GM18909 (cell line): ENCODE data around the gene B9D2.

Experiments
- ATAC-seq: cut with Tn5 transposase; IDR thresholded peaks from one replicate; pipeline ENCODE4 v1.9.1; 2021; ENCODE audit warnings: mild to moderate bottlenecking; ENCODE audit not compliant: unreplicated experiment, poor library complexity

The B9D2 gene

GRCh38 chr19:41330946-41331678, 32.8 kb downstream of the B9D2 start:
- ATAC-seq, result no peak

- no peak for ATAC-seq
These were observed 33.5 kb downstream of the B9D2 start for GRCh38 chr19:41330481-41330880.

GRCh38 chr19:41328842-41329225, 35.1 kb downstream of the B9D2 start:
- ATAC-seq, result no peak

GRCh38 chr19:41328157-41328841, 35.6 kb downstream of the B9D2 start:
- peak; percentile 7 for ATAC-seq

DNA sequence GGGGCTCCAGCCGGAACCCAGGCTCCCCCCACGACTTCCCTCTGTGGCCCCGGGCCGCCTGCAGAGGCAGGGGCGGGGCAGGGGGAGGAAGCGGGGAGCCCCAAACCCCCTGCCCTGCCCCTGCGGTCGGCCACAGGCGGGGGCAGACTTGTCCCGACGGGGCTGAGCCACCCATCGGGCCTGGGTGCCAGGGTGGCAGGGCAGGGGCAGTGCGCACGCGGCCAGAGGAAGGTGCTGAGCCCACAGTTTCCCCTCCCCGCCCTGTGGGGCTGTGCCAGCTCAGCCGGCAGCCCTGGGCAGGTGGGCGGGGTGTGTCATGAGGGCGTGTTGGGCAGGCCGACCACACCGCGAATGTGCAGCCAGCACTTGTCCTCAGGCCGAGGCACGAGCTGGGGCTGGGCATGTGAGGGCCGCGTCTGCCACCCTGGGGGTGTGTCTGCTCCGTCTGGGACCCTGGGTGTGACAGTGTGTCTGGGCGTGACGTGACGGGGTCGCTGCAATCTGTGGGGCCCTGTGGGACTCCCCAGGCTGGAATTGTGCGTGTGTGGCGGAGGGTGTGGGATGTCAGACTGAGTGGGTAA, 36.3 kb downstream of the B9D2 start:
- peak; percentile 67 for ATAC-seq

- no peak for ATAC-seq
These were observed 36.8 kb downstream of the B9D2 start for GRCh38 chr19:41327076-41327575.

- ATAC-seq, result no peak
These were observed 37.8 kb downstream of the B9D2 start for GRCh38 chr19:41325947-41326706.

DNA sequence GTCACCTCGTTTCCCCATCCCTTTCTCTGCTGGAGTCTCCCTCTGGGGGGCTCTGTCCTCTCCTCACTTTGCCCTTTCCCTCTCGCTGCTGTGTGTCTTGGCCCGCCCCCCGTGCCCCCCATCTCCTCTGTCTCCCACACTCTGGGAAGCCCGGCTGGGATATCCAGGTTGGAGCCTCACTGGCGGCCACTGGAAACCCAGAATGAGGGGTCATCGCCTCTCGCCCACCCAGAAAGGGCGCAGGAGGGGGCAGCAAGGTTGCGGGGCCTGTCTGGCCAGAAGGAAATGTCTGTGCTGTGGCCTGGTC, 38.4 kb downstream of the B9D2 start:
- ATAC-seq, result no peak

DNA sequence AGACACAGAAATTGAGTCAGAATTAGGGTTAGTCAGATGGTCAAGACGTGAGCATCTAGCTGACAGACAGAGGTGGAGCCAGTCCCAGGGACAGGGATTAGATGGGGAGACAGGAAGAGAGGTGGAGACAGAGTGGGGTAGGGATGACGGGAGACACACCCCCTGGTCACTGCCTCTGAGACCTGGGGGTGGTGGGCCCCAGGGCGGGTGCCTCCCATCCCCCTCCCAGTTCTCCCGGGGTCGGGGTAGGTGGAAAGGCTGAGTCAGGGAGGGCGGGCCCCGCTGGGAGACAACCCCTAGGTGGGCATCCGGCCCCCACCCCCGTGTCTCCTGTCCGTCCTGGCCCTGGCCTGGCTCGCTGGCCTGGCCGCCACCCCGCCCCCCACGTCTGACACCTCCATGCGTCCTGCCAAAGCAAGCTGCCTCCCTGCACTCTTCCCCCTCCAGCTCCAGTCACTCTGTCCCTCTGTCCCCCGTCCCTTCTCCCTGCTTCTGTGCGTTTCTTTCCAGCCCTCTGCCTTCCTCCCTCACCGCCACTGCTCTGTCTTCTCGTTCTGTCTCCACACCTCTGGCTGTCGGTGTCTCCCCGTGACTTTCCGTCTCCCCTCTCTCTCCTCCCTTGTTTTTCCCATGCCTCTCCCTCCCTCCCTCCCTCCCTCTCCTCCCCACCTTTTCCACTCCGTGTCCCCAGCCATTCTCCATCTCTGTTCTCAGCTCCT, 38.9 kb downstream of the B9D2 start:
- ATAC-seq, result no peak

DNA sequence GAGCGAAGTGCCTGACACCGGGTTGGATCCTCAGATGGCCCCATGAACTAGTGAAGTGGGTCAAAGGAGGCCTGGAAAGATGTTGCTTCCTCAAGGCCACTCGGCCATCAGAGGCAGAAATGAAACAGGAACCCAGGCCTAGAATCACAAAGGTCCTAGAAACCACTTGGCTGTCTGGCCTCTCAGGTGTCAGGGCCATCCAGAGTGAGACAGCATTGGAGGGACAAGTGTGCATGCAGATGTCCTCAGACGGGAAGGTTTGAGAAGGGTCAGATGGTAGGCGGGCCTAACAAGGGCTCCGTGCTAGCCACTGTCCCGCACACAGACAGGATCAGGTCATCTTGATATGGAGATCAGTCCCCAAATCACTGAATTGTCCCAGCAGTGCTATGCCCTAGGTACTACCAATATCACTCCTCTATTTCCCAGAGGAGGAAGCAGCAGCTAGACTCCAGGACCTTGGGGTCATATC, 39.7 kb downstream of the B9D2 start:
- no peak for ATAC-seq

GRCh38 chr19:41323430-41324125, 40.4 kb downstream of the B9D2 start:
- ATAC-seq, result no peak

DNA sequence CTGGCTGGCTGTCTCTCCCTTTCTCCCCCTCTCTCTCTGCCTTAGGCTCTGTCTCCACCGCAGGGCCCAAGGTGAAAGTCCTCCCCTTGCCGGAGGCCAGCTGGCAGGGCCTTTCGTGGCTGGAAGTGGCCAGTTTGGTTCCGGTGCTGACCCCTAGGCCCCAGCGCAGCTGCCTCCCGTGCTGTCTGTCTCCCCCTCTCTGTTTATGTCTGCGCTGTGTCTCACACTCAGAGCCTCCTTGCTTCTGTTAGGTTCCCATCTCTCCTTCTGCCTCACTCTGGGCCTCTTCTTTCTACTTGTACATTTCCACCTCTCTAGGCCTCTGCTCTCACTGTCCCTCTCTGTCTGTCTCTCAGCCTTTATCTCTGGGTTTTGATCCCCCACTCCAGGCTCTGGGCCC, 40.9 kb downstream of the B9D2 start:
- ATAC-seq, result no peak

DNA sequence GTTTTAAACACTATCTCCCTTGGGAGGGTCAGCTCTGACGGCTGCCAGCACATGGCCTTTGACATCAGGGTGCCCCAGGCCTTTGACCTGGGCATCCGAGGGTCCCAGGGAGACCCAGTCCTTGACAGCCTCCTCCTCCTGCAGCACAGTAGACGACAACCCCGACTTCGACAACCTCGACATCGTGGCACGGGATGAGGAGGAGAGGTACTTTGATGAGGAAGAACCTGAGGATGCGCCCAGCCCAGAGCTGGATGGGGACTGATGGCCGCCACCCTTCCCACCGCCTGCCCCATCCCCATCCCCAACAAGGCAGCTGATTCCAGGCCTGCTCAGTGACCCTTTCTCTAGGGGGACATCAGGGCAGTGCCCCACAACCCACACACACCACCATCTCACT, 41.5 kb downstream of the B9D2 start:
- ATAC-seq, result no peak

GRCh38 chr19:41321600-41322270, 42.2 kb downstream of the B9D2 start:
- no peak for ATAC-seq

- no peak for ATAC-seq
These were observed 42.7 kb downstream of the B9D2 start for GRCh38 chr19:41321204-41321599.

- ATAC-seq, result no peak
These were observed 43.4 kb downstream of the B9D2 start for GRCh38 chr19:41320568-41320967.

GRCh38 chr19:41320185-41320518, 43.8 kb downstream of the B9D2 start:
- ATAC-seq, result no peak

GRCh38 chr19:41319500-41320184, 44.3 kb downstream of the B9D2 start:
- no peak for ATAC-seq
